GM06990 (cell line): Measurements from ENCODE around the gene ZNF516.

Experiments used
- DNase-seq: peaks from one replicate; pipeline ENCODE4 v3.0.0-alpha.2; 2011; ENCODE audit not compliant: insufficient read length; ENCODE audit errors: extremely low read depth
- H3K27me3 ChIP-seq: replicated peaks from 2 replicates; pipeline ENCODE4 v1.6.0; 2011; ENCODE audit warnings: low read length; ENCODE audit not compliant: control insufficient read depth, insufficient read depth
- H3K36me3 ChIP-seq: 2 replicates; pipeline ENCODE4 v1.5.1; 2011; ENCODE audit warnings: low read length; ENCODE audit not compliant: control insufficient read depth, insufficient read depth
- H3K4me3 ChIP-seq: replicated peaks from 2 replicates; pipeline ENCODE4 v1.5.1; 2011; ENCODE audit warnings: low read depth, mild to moderate bottlenecking, control low read depth, low read length
- CTCF ChIP-seq: IDR thresholded peaks from 2 replicates; pipeline ENCODE4 v1.5.1; 2011; ENCODE audit warnings: low read length, control low read depth, mild to moderate bottlenecking, inconsistent platforms; ENCODE audit not compliant: insufficient read depth, poor library complexity, severe bottlenecking

Gene ZNF516

GRCh38 chr18:76395609-76396008 lies 99.4 kb downstream of the ZNF516 start:
- peaks cover 3% of the 10 kb centered on the region for H3K36me3 ChIP-seq
- no peak for DNase-seq

GRCh38 chr18:76394780-76395476 lies 100.1 kb downstream of the ZNF516 start:
- Histone ChIP-seq H3K36me3 (peaks cover 5% of the 10 kb centered on the region), H3K27me3 (no peaks in the 10 kb centered on the region), H3K4me3 (no peak overlapping the region)
- no peak for TF ChIP-seq CTCF
- DNase-seq, result no peak

More at GRCh38 chr18:76395609-76396008, 99.4 kb downstream of the ZNF516 start:
- no peak overlapping the region for H3K4me3 ChIP-seq
- no peak for TF ChIP-seq CTCF
- no peaks in the 10 kb centered on the region for H3K27me3 ChIP-seq

GRCh38 chr18:76392349-76392748 lies 102.7 kb downstream of the ZNF516 start:
- no peak for DNase-seq
- no peaks in the 10 kb centered on the region for H3K27me3 ChIP-seq
- TF ChIP-seq CTCF, result no peak
- no peak overlapping the region for H3K4me3 ChIP-seq
- H3K36me3 ChIP-seq, result peaks cover 5% of the 10 kb centered on the region

- Histone ChIP-seq H3K36me3 (peaks cover 5% of the 10 kb centered on the region), H3K27me3 (no peaks in the 10 kb centered on the region), H3K4me3 (no peak overlapping the region)
- no peak for TF ChIP-seq CTCF
- DNase-seq, result no peak
Observed at GRCh38 chr18:76391746-76392145, 103.3 kb downstream of the ZNF516 start.

GRCh38 chr18:76391038-76391437 lies 104.0 kb downstream of the ZNF516 start:
- no peak for DNase-seq
- Histone ChIP-seq H3K4me3 (no peak overlapping the region), H3K27me3 (no peaks in the 10 kb centered on the region), H3K36me3 (peaks cover 5% of the 10 kb centered on the region)
- TF ChIP-seq CTCF, result no peak
